Lower leg skin (tissue), 3 donors: Measurements from ENCODE around the gene PLSCR2.

ENCODE experiments used
- POLR2A ChIP-seq, 2 donors: fragments of 450-650 bp; IDR thresholded peaks; one replicate each; pipeline ENCODE4 v1.6.1; 2016 to 2017; ENCODE audit warnings: antibody characterized with exemption in 2 of 2, mild to moderate bottlenecking in 1 of 2, moderate library complexity in 1 of 2
- TF ChIP-seq, protein P1 (sequence below), 3 donors: fragments of 450-650 bp; IDR thresholded peaks; one replicate each; pipeline ENCODE4 v1.5.1; 2016; ENCODE audit warnings: antibody characterized with exemption in 3 of 3, mild to moderate bottlenecking in 3 of 3, moderate library complexity in 2 of 3

DNA sequence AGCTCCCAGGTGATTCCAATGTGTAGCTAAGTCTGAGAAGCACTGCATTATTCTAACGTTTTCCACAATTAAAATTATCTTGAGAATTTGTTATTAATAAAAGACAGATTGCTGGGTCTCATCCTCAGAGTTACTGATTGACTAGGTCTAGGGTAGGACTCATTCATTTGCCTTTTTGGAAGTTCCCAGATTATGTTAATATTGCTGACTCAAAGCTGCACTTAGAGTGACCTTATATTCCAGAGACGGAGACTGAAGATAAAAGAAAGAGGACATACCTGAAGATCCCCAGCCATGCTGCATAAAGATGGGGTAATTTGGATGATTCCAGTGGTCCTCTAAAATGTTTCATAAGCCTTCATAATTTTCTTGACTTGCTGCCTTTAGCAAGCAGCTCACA lies 81.8 kb downstream of the PLSCR2 start:
- TF ChIP-seq, protein P1, sequence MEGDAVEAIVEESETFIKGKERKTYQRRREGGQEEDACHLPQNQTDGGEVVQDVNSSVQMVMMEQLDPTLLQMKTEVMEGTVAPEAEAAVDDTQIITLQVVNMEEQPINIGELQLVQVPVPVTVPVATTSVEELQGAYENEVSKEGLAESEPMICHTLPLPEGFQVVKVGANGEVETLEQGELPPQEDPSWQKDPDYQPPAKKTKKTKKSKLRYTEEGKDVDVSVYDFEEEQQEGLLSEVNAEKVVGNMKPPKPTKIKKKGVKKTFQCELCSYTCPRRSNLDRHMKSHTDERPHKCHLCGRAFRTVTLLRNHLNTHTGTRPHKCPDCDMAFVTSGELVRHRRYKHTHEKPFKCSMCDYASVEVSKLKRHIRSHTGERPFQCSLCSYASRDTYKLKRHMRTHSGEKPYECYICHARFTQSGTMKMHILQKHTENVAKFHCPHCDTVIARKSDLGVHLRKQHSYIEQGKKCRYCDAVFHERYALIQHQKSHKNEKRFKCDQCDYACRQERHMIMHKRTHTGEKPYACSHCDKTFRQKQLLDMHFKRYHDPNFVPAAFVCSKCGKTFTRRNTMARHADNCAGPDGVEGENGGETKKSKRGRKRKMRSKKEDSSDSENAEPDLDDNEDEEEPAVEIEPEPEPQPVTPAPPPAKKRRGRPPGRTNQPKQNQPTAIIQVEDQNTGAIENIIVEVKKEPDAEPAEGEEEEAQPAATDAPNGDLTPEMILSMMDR (IDR thresholded peaks at IDR 0.05): no peak
- no peak for TF ChIP-seq POLR2A (IDR thresholded peaks at IDR 0.05)
